GM21447 (cell line): Measurements from ENCODE around the gene PPIP5K2.
A peak's percentile ranks its signal among the peaks of the same experiment; 100 is the strongest.
"Not testable (repeated sequence)": the region's sequence is repeated elsewhere in the genome, so short reads cannot be mapped to it uniquely, and the experiment has no call there.

ENCODE experiments used
- ATAC-seq: cut with Tn5 transposase; IDR thresholded peaks from one replicate; pipeline ENCODE4 v1.9.1; 2021; ENCODE audit not compliant: unreplicated experiment

The PPIP5K2 gene

GRCh38 chr5:103205991-103206700, 86.0 kb downstream of the PPIP5K2 start:
- ATAC-seq: no peak

- no peak for ATAC-seq
These were observed 86.9 kb downstream of the PPIP5K2 start for GRCh38 chr5:103207011-103207410.

- ATAC-seq: no peak
These were observed 87.6 kb downstream of the PPIP5K2 start for GRCh38 chr5:103207653-103208052.

- ATAC-seq: no peak
These were observed 88.4 kb downstream of the PPIP5K2 start for GRCh38 chr5:103208460-103208859.

GRCh38 chr5:103209065-103209464, 89.0 kb downstream of the PPIP5K2 start:
- no peak for ATAC-seq

GRCh38 chr5:103210952-103211351, 90.9 kb downstream of the PPIP5K2 start:
- no peak for ATAC-seq

GRCh38 chr5:103211576-103212561, 91.8 kb downstream of the PPIP5K2 start:
- ATAC-seq: peak; percentile 82

GRCh38 chr5:103216137-103216536, 96.0 kb downstream of the PPIP5K2 start:
- ATAC-seq: no peak

- no peak for ATAC-seq
These were observed 96.6 kb downstream of the PPIP5K2 start for GRCh38 chr5:103216697-103217096.

GRCh38 chr5:103217101-103217500, 97.0 kb downstream of the PPIP5K2 start:
- no peak for ATAC-seq

GRCh38 chr5:103218164-103218563, 98.1 kb downstream of the PPIP5K2 start:
- no peak for ATAC-seq

- ATAC-seq: not testable (repeated sequence)
These were observed 99.0 kb downstream of the PPIP5K2 start for GRCh38 chr5:103219074-103219473.

- no peak for ATAC-seq
These were observed 103.2 kb downstream of the PPIP5K2 start for GRCh38 chr5:103223031-103223955.

- peak; percentile 91 for ATAC-seq
These were observed 104.2 kb downstream of the PPIP5K2 start for GRCh38 chr5:103224118-103224893.

GRCh38 chr5:103224894-103225246, 104.8 kb downstream of the PPIP5K2 start:
- ATAC-seq: no peak

- ATAC-seq: no peak
These were observed 108.0 kb downstream of the PPIP5K2 start for GRCh38 chr5:103228061-103228460.

- no peak for ATAC-seq
These were observed 108.5 kb downstream of the PPIP5K2 start for GRCh38 chr5:103228588-103228987.

- ATAC-seq: peak; percentile 67
These were observed 112.4 kb downstream of the PPIP5K2 start for GRCh38 chr5:103232393-103232999.

- ATAC-seq: no peak
These were observed 114.3 kb downstream of the PPIP5K2 start for GRCh38 chr5:103234239-103234975.
